ENCODE measurements around the gene QPCT.
A peak's percentile ranks its signal among the peaks of the same experiment; 100 is the strongest.

The QPCT gene

GRCh38 chr2:37316181-37316580 lies 28.2 kb upstream of the QPCT start:
- Histone ChIP-seq H2BK5ac (ENCODE audit: low read length) (no peak overlapping the region), H2AK5ac (ENCODE audit: low read length) (no peak overlapping the region), H3K4me3 (ENCODE audit: low read length) (no peak overlapping the region), H3K4me2 (ENCODE audit: low read length) (no peak overlapping the region), H3K23ac (ENCODE audit: low read length) (no peak overlapping the region), H4K5ac (ENCODE audit: low read length) (no peak overlapping the region), H3K36me3 (ENCODE audit: control insufficient read depth, insufficient read depth, low read length) (no peaks in the 10 kb centered on the region), H3K9ac (ENCODE audit: low read length) (no peak overlapping the region), H2BK15ac (replicated peaks; ENCODE audit: low read depth) (no peak overlapping the region), H3K79me2 (ENCODE audit: control insufficient read depth, insufficient read depth, low read length) (peaks cover 72% of the 10 kb centered on the region), H2BK120ac (ENCODE audit: low read depth, low read length) (no peak overlapping the region), H3K56ac (ENCODE audit: low read length) (no peak overlapping the region), H3K4ac (ENCODE audit: low read depth, low read length) (no peak overlapping the region), H3K27ac (ENCODE audit: low read depth, low read length) (no peak overlapping the region), H3K18ac (ENCODE audit: low read length) (no peak overlapping the region), H3K79me1 (ENCODE audit: low read length) (peaks cover 2% of the 10 kb centered on the region), H4K8ac (ENCODE audit: low read depth, low read length) (no peak overlapping the region), H3K27me3 (ENCODE audit: insufficient read depth, low read length, poor library complexity) (no peaks in the 10 kb centered on the region), H3K4me1 (ENCODE audit: control insufficient read depth, low read depth, low read length) (peaks cover 8% of the 10 kb centered on the region)
- no peak for DNase-seq
- WGBS (ENCODE audit: extremely low coverage, insufficient coverage, low lambda C conversion rate): no CpG with 5 or more reads among the region's 5 CpGs

- no peak for DNase-seq
- Histone ChIP-seq H3K27ac (ENCODE audit: low read depth, low read length) (no peak overlapping the region), H3K4me3 (ENCODE audit: low read length) (no peak overlapping the region), H3K18ac (ENCODE audit: low read length) (no peak overlapping the region), H3K27me3 (ENCODE audit: insufficient read depth, low read length, poor library complexity) (no peaks in the 10 kb centered on the region), H3K9ac (ENCODE audit: low read length) (peak overlapping the region; percentile 6), H4K5ac (ENCODE audit: low read length) (no peak overlapping the region), H3K4ac (ENCODE audit: low read depth, low read length) (no peak overlapping the region), H3K79me1 (ENCODE audit: low read length) (peaks cover 2% of the 10 kb centered on the region), H3K4me1 (ENCODE audit: control insufficient read depth, low read depth, low read length) (peaks cover 11% of the 10 kb centered on the region), H2BK15ac (replicated peaks; ENCODE audit: low read depth) (no peak overlapping the region), H3K4me2 (ENCODE audit: low read length) (no peak overlapping the region), H3K79me2 (ENCODE audit: control insufficient read depth, insufficient read depth, low read length) (peaks cover 70% of the 10 kb centered on the region), H2AK5ac (ENCODE audit: low read length) (no peak overlapping the region), H3K23ac (ENCODE audit: low read length) (no peak overlapping the region), H3K36me3 (ENCODE audit: control insufficient read depth, insufficient read depth, low read length) (no peaks in the 10 kb centered on the region), H2BK120ac (ENCODE audit: low read depth, low read length) (no peak overlapping the region), H4K8ac (ENCODE audit: low read depth, low read length) (no peak overlapping the region), H3K56ac (ENCODE audit: low read length) (no peak overlapping the region), H2BK5ac (ENCODE audit: low read length) (no peak overlapping the region)
- WGBS (ENCODE audit: extremely low coverage, insufficient coverage, low lambda C conversion rate): no CpG with 5 or more reads among the region's 1 CpG
Measured at GRCh38 chr2:37317746-37318145, 26.7 kb upstream of the QPCT start.

- Histone ChIP-seq H3K4me2 (ENCODE audit: low read length) (peak overlapping the region; percentile 1), H3K27ac (ENCODE audit: low read depth, low read length) (no peak overlapping the region), H3K4me1 (ENCODE audit: control insufficient read depth, low read depth, low read length) (peaks cover 11% of the 10 kb centered on the region), H3K27me3 (ENCODE audit: insufficient read depth, low read length, poor library complexity) (no peaks in the 10 kb centered on the region), H3K36me3 (ENCODE audit: control insufficient read depth, insufficient read depth, low read length) (no peaks in the 10 kb centered on the region), H3K4me3 (ENCODE audit: low read length) (no peak overlapping the region), H2BK120ac (ENCODE audit: low read depth, low read length) (no peak overlapping the region), H3K9ac (ENCODE audit: low read length) (peak overlapping the region; percentile 6), H3K56ac (ENCODE audit: low read length) (peak overlapping the region; percentile 52), H3K4ac (ENCODE audit: low read depth, low read length) (no peak overlapping the region), H4K8ac (ENCODE audit: low read depth, low read length) (no peak overlapping the region), H2BK5ac (ENCODE audit: low read length) (no peak overlapping the region), H3K79me1 (ENCODE audit: low read length) (peaks cover 2% of the 10 kb centered on the region), H2BK15ac (replicated peaks; ENCODE audit: low read depth) (no peak overlapping the region), H3K18ac (ENCODE audit: low read length) (no peak overlapping the region), H3K23ac (ENCODE audit: low read length) (no peak overlapping the region), H4K5ac (ENCODE audit: low read length) (no peak overlapping the region), H3K79me2 (ENCODE audit: control insufficient read depth, insufficient read depth, low read length) (peaks cover 70% of the 10 kb centered on the region), H2AK5ac (ENCODE audit: low read length) (no peak overlapping the region)
- DNase-seq: no peak
- WGBS (ENCODE audit: extremely low coverage, insufficient coverage, low lambda C conversion rate): no CpG with 5 or more reads among the region's 5 CpGs
Measured at GRCh38 chr2:37318401-37318800, 26.0 kb upstream of the QPCT start.

- Histone ChIP-seq H3K79me2 (ENCODE audit: control insufficient read depth, insufficient read depth, low read length) (peaks cover 67% of the 10 kb centered on the region), H2AK5ac (ENCODE audit: low read length) (no peak overlapping the region), H3K4me1 (ENCODE audit: control insufficient read depth, low read depth, low read length) (peaks cover 11% of the 10 kb centered on the region), H3K4me2 (ENCODE audit: low read length) (no peak overlapping the region), H3K4me3 (ENCODE audit: low read length) (no peak overlapping the region), H3K79me1 (ENCODE audit: low read length) (peaks cover 2% of the 10 kb centered on the region), H2BK5ac (ENCODE audit: low read length) (no peak overlapping the region), H3K56ac (ENCODE audit: low read length) (no peak overlapping the region), H3K23ac (ENCODE audit: low read length) (no peak overlapping the region), H2BK120ac (ENCODE audit: low read depth, low read length) (no peak overlapping the region), H3K36me3 (ENCODE audit: control insufficient read depth, insufficient read depth, low read length) (no peaks in the 10 kb centered on the region), H3K27me3 (ENCODE audit: insufficient read depth, low read length, poor library complexity) (no peaks in the 10 kb centered on the region), H3K4ac (ENCODE audit: low read depth, low read length) (no peak overlapping the region), H3K18ac (ENCODE audit: low read length) (peak overlapping the region; percentile 61), H3K9ac (ENCODE audit: low read length) (no peak overlapping the region), H4K8ac (ENCODE audit: low read depth, low read length) (no peak overlapping the region), H3K27ac (ENCODE audit: low read depth, low read length) (no peak overlapping the region), H2BK15ac (replicated peaks; ENCODE audit: low read depth) (no peak overlapping the region), H4K5ac (ENCODE audit: low read length) (no peak overlapping the region)
- DNase-seq: no peak
- WGBS (ENCODE audit: extremely low coverage, insufficient coverage, low lambda C conversion rate): no CpG with 5 or more reads among the region's 12 CpGs
Measured at GRCh38 chr2:37319754-37320609, 24.4 kb upstream of the QPCT start.

GRCh38 chr2:37321029-37321682 lies 23.3 kb upstream of the QPCT start:
- DNase-seq: peak; percentile 55
- no peak overlapping the region for H3K4me3 ChIP-seq (ENCODE audit: low read length)
- peak overlapping the region; percentile 26 for H3K9ac ChIP-seq (ENCODE audit: low read length)
- H3K4me1 ChIP-seq (ENCODE audit: control insufficient read depth, low read depth, low read length): peaks cover 10% of the 10 kb centered on the region
- WGBS (ENCODE audit: extremely low coverage, insufficient coverage, low lambda C conversion rate): no CpG with 5 or more reads among the region's 4 CpGs
- H2BK5ac ChIP-seq (ENCODE audit: low read length): no peak overlapping the region
- H3K79me2 ChIP-seq (ENCODE audit: control insufficient read depth, insufficient read depth, low read length): peaks cover 58% of the 10 kb centered on the region
- H3K23ac ChIP-seq (ENCODE audit: low read length): no peak overlapping the region
- peaks cover 1% of the 10 kb centered on the region for H3K79me1 ChIP-seq (ENCODE audit: low read length)
- no peak overlapping the region for H4K8ac ChIP-seq (ENCODE audit: low read depth, low read length)
- no peak overlapping the region for H2BK15ac ChIP-seq (replicated peaks; ENCODE audit: low read depth)
- no peak overlapping the region for H3K4ac ChIP-seq (ENCODE audit: low read depth, low read length)
- H3K56ac ChIP-seq (ENCODE audit: low read length): no peak overlapping the region
- no peak overlapping the region for H4K5ac ChIP-seq (ENCODE audit: low read length)
- no peak overlapping the region for H3K18ac ChIP-seq (ENCODE audit: low read length)
- no peak overlapping the region for H2BK120ac ChIP-seq (ENCODE audit: low read depth, low read length)
- H3K27me3 ChIP-seq (ENCODE audit: insufficient read depth, low read length, poor library complexity): no peaks in the 10 kb centered on the region
- no peaks in the 10 kb centered on the region for H3K36me3 ChIP-seq (ENCODE audit: control insufficient read depth, insufficient read depth, low read length)
- H3K27ac ChIP-seq (ENCODE audit: low read depth, low read length): no peak overlapping the region
- H3K4me2 ChIP-seq (ENCODE audit: low read length): peak overlapping the region; percentile 45
- no peak overlapping the region for H2AK5ac ChIP-seq (ENCODE audit: low read length)
